Measurements from ENCODE around the gene ZNF8. TPM values are rescaled to one million over a fixed set of nuclear protein-coding genes. Genes with fewer than 3 reads are reported as not detected.

Gene ZNF8
- polyA plus RNA-seq, 1 donor from 2014 or later, result 5.5 TPM

- Histone ChIP-seq H3K27me3 (ENCODE audit: insufficient read depth, low read depth, low read length) (no peaks in the 10 kb centered on the region), H3K27ac (ENCODE audit: low read length) (no peak overlapping the region), H3K4me3 (ENCODE audit: low read length) (no peak overlapping the region)
These were observed 16.5 kb upstream of the ZNF8 start for GRCh38 chr19:58261968-58262921.

DNA sequence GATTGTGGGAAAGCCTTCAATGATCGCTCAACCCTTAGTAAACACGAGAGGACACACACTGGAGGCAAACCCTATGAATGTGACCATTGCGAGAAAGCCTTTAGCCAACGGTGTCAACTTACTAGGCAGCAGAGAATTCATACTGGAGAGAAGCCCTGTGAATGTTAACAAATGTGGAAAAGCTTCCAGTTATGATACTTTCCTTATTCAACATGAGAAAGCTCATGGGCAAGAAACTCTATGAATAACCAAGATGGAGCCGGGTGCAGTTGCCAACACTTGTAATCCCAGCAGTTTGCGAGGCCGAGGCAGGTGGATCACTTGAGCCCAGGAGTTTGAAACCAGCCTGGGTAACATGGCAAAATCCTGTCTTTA lies 15.8 kb upstream of the ZNF8 start:
- H3K9me2 ChIP-seq (ENCODE audit: insufficient read depth, low read length), result no peaks in the 10 kb centered on the region
- H3K27ac ChIP-seq (ENCODE audit: low read length), result no peak overlapping the region
- H3K36me3 ChIP-seq (ENCODE audit: insufficient read depth, low read length), result peaks cover 20% of the 10 kb centered on the region
- no peak overlapping the region for H2AFZ ChIP-seq (ENCODE audit: low read depth, low read length)
- H3K27me3 ChIP-seq (ENCODE audit: insufficient read depth, low read depth, low read length), result no peaks in the 10 kb centered on the region
- H3K4me3 ChIP-seq (ENCODE audit: low read length), result no peak overlapping the region
- no peak overlapping the region for H3K9ac ChIP-seq (ENCODE audit: low read length)
- H3F3A ChIP-seq (ENCODE audit: insufficient read depth, low read length, poor library complexity, severe bottlenecking), result no peaks in the 10 kb centered on the region
- H3K4me2 ChIP-seq (ENCODE audit: low read length), result no peak overlapping the region
- H4K20me1 ChIP-seq (ENCODE audit: insufficient read depth), result no peaks in the 10 kb centered on the region
- peaks cover 70% of the 10 kb centered on the region for H3K9me3 ChIP-seq (ENCODE audit: low read length)
- no peaks in the 10 kb centered on the region for H3K79me2 ChIP-seq (replicated peaks; ENCODE audit: insufficient read depth, low read length)
- TF ChIP-seq SMC3 (conservative IDR thresholded peaks at IDR 0.05; ENCODE audit: poor library complexity), result no peak
- TF ChIP-seq EP300 (conservative IDR thresholded peaks at IDR 0.05; ENCODE audit: poor library complexity, severe bottlenecking), result no peak
- TF ChIP-seq MXI1 (conservative IDR thresholded peaks at IDR 0.05; ENCODE audit: poor library complexity, severe bottlenecking), result no peak
- no peak for TF ChIP-seq REST (IDR thresholded peaks at IDR 0.05; ENCODE audit: borderline replicate concordance)
- no peak for TF ChIP-seq RAD21 (conservative IDR thresholded peaks at IDR 0.05)

More at GRCh38 chr19:58261968-58262921, 16.5 kb upstream of the ZNF8 start:
- TF ChIP-seq EZH2 (IDR thresholded peaks at IDR 0.05; ENCODE audit: borderline replicate concordance, insufficient read depth, low read length, poor library complexity, severe bottlenecking) (no peak), CTCF (IDR thresholded peaks at IDR 0.05; ENCODE audit: poor library complexity, severe bottlenecking) (no peak), RAD21 (conservative IDR thresholded peaks at IDR 0.05) (no peak), MXI1 (conservative IDR thresholded peaks at IDR 0.05; ENCODE audit: poor library complexity, severe bottlenecking) (no peak), REST (IDR thresholded peaks at IDR 0.05; ENCODE audit: borderline replicate concordance) (no peak), SMC3 (conservative IDR thresholded peaks at IDR 0.05; ENCODE audit: poor library complexity) (no peak)
- H3F3A ChIP-seq (ENCODE audit: insufficient read depth, low read length, poor library complexity, severe bottlenecking), result no peaks in the 10 kb centered on the region
- H3K9ac ChIP-seq (ENCODE audit: low read length), result no peak overlapping the region
- H2AFZ ChIP-seq (ENCODE audit: low read depth, low read length), result no peak overlapping the region
- H3K36me3 ChIP-seq (ENCODE audit: insufficient read depth, low read length), result peaks cover 20% of the 10 kb centered on the region
- no peaks in the 10 kb centered on the region for H4K20me1 ChIP-seq (ENCODE audit: insufficient read depth)
- H3K79me2 ChIP-seq (replicated peaks; ENCODE audit: insufficient read depth, low read length), result no peaks in the 10 kb centered on the region
- H3K9me2 ChIP-seq (ENCODE audit: insufficient read depth, low read length), result no peaks in the 10 kb centered on the region
- no peak overlapping the region for H3K4me2 ChIP-seq (ENCODE audit: low read length)
- H3K9me3 ChIP-seq (ENCODE audit: low read length), result peaks cover 77% of the 10 kb centered on the region
